Measurements from ENCODE around the gene CACNG4.

Gene CACNG4

DNA sequence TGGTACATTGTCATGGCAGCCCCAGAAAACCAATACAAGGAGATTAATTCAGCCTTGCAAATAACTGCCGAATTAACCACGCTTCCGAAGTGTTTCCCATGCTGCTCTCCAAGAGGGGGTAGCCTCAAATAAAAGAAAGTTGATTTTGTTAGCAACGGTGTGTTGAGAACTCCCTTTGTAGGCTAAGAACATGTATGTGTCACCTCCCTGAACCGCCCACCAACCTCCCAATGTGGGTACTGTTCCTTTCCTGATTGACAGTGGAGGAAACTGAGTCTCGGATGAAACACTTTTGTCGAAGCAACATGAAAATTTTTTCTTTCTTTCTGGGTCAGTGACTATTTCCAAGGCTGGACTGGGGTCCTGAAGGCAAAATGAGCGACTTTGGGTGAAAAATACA, 25.1 kb downstream of the CACNG4 start:
- Histone ChIP-seq H3K27ac (ENCODE audit: low read depth in 2 of 2, low read length in 2 of 2) (no peak overlapping the region), H3K27me3 (ENCODE audit: control insufficient read depth in 2 of 2, insufficient read depth in 2 of 2, low read length in 2 of 2) (peaks cover 3 to 7% of the 10 kb centered on the region in 2 donors)

GRCh38 chr17:66990047-66990446, 25.5 kb downstream of the CACNG4 start:
- Histone ChIP-seq H3K9me3 (ENCODE audit: control insufficient read depth in 2 of 2, low read length in 2 of 2) (no peaks in the 10 kb centered on the region), H3K9ac (ENCODE audit: low read depth in 1 of 2, low read length in 2 of 2) (no peak overlapping the region), H3K4me3 (ENCODE audit: low read length in 2 of 2) (no peak overlapping the region), H3K36me3 (ENCODE audit: control insufficient read depth in 2 of 2, insufficient read depth in 2 of 2, low read length in 2 of 2) (no peaks in the 10 kb centered on the region), H3K27me3 (ENCODE audit: control insufficient read depth in 2 of 2, insufficient read depth in 2 of 2, low read length in 2 of 2) (peaks cover 0 to 2% of the 10 kb centered on the region in 2 donors), H3K27ac (ENCODE audit: low read depth in 2 of 2, low read length in 2 of 2) (no peak overlapping the region), H3K4me1 (ENCODE audit: control insufficient read depth in 2 of 2, insufficient read depth in 2 of 2, low read length in 2 of 2) (no peaks in the 10 kb centered on the region)

More for the DNA sequence above, 25.1 kb downstream of the CACNG4 start:
- H3K9me3 ChIP-seq (ENCODE audit: control insufficient read depth in 2 of 2, low read length in 2 of 2): no peaks in the 10 kb centered on the region
- no peaks in the 10 kb centered on the region for H3K36me3 ChIP-seq (ENCODE audit: control insufficient read depth in 2 of 2, insufficient read depth in 2 of 2, low read length in 2 of 2)
- H3K4me1 ChIP-seq (ENCODE audit: control insufficient read depth in 2 of 2, insufficient read depth in 2 of 2, low read length in 2 of 2): no peaks in the 10 kb centered on the region
- H3K4me3 ChIP-seq (ENCODE audit: low read length in 2 of 2): no peak overlapping the region
- no peak overlapping the region for H3K9ac ChIP-seq (ENCODE audit: low read depth in 1 of 2, low read length in 2 of 2)

DNA sequence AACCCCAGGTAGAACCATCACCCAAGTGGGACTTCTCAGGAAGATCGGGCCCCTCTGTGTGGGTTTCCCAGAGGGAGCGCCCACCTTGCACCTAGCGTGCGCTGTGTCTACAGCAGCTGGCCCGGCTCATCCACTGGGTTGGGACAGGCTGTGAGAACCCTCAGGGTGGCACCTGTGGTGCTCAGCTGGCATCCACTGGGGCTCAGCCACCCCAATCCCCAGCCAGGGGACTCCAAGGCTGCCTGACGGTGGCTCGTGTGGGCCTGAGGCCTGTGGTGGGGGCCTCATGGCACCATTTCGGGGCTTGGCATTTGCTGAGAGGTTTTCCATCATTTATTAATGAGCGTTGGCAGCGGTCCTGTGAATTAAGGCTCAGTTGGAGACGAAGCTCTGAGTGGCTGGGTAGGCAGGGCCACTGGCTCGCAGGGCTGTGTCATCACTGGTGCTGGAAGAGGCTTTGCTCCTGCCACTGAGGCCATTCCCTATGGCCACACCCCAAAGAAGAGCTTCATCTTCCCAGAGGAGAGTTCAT, 28.5 kb downstream of the CACNG4 start:
- no peaks in the 10 kb centered on the region for H3K36me3 ChIP-seq (ENCODE audit: control insufficient read depth in 2 of 2, insufficient read depth in 2 of 2, low read length in 2 of 2)
- no peaks in the 10 kb centered on the region for H3K9me3 ChIP-seq (ENCODE audit: control insufficient read depth in 2 of 2, low read length in 2 of 2)
- no peak overlapping the region for H3K27ac ChIP-seq (ENCODE audit: low read depth in 2 of 2, low read length in 2 of 2)
- no peak overlapping the region for H3K9ac ChIP-seq (ENCODE audit: low read depth in 1 of 2, low read length in 2 of 2)
- H3K27me3 ChIP-seq (ENCODE audit: control insufficient read depth in 2 of 2, insufficient read depth in 2 of 2, low read length in 2 of 2): peaks cover 0 to under 1% of the 10 kb centered on the region in 2 donors
- no peaks in the 10 kb centered on the region for H3K4me1 ChIP-seq (ENCODE audit: control insufficient read depth in 2 of 2, insufficient read depth in 2 of 2, low read length in 2 of 2)
- no peak overlapping the region for H3K4me3 ChIP-seq (ENCODE audit: low read length in 2 of 2)

DNA sequence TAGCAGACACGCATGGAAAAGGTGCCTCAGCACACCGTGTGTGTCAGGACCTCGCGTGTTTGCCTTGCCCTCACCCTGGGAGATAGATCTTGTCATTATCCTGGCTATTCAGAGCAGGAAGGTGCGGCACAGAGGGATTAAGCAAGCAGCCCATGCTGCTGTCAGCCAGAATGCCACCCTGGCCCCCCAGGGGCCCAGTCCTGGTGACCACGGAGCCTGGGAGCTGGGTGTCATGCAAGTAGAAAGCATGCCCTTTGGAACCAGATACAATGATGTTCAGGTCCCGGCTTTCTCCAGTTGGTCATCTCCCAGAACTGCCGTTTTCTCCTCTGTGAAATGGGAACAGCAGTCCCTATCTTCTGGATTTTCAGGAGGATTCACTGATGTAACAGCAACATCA, 29.9 kb downstream of the CACNG4 start:
- H3K27ac ChIP-seq (ENCODE audit: low read depth in 2 of 2, low read length in 2 of 2): no peak overlapping the region
- no peaks in the 10 kb centered on the region for H3K4me1 ChIP-seq (ENCODE audit: control insufficient read depth in 2 of 2, insufficient read depth in 2 of 2, low read length in 2 of 2)
- no peak overlapping the region for H3K9ac ChIP-seq (ENCODE audit: low read depth in 1 of 2, low read length in 2 of 2)
- H3K9me3 ChIP-seq (ENCODE audit: control insufficient read depth in 2 of 2, low read length in 2 of 2): no peaks in the 10 kb centered on the region
- H3K4me3 ChIP-seq (ENCODE audit: low read length in 2 of 2): no peak overlapping the region
- no peaks in the 10 kb centered on the region for H3K27me3 ChIP-seq (ENCODE audit: control insufficient read depth in 2 of 2, insufficient read depth in 2 of 2, low read length in 2 of 2)
- H3K36me3 ChIP-seq (ENCODE audit: control insufficient read depth in 2 of 2, insufficient read depth in 2 of 2, low read length in 2 of 2): no peaks in the 10 kb centered on the region

DNA sequence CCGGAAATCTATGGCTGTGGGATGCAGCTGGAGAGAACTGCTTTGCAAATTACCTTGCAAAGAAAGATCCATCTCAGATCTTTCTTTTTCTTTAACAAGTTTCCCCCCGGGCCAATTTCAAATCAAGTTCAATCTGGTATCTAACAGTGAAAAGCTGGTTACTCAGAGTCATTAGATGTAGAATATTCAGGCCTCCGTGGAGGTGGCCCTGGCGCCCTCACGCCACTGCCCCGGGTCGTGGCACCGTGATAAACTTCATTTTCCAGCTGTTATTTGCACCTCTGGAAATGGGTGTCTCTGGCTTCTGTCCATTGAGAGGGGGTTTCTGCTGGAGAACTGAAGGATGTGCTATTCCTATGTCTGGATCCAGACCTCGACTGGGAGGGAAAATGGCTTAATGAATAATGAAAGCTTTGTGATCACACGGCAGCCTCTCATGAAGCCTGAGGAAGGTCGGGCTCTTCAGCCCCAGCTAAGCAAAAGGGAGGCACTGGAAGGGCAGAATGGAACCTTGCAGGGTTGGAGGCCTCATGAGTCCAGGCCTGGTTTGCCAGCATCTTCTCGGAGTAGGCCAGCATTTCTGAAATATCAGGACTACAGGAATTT, 30.5 kb downstream of the CACNG4 start:
- no peak overlapping the region for H3K4me3 ChIP-seq (ENCODE audit: low read length in 2 of 2)
- H3K27ac ChIP-seq (ENCODE audit: low read depth in 2 of 2, low read length in 2 of 2): no peak overlapping the region

GRCh38 chr17:66995944-66996343, 31.4 kb downstream of the CACNG4 start:
- Histone ChIP-seq H3K27me3 (ENCODE audit: control insufficient read depth in 2 of 2, insufficient read depth in 2 of 2, low read length in 2 of 2) (no peaks in the 10 kb centered on the region), H3K9ac (ENCODE audit: low read depth in 1 of 2, low read length in 2 of 2) (no peak overlapping the region), H3K4me1 (ENCODE audit: control insufficient read depth in 2 of 2, insufficient read depth in 2 of 2, low read length in 2 of 2) (no peaks in the 10 kb centered on the region), H3K36me3 (ENCODE audit: control insufficient read depth in 2 of 2, insufficient read depth in 2 of 2, low read length in 2 of 2) (no peaks in the 10 kb centered on the region), H3K4me3 (ENCODE audit: low read length in 2 of 2) (no peak overlapping the region), H3K27ac (ENCODE audit: low read depth in 2 of 2, low read length in 2 of 2) (no peak overlapping the region), H3K9me3 (ENCODE audit: control insufficient read depth in 2 of 2, low read length in 2 of 2) (no peaks in the 10 kb centered on the region)

More for the DNA sequence above, 30.5 kb downstream of the CACNG4 start:
- H3K9me3 ChIP-seq (ENCODE audit: control insufficient read depth in 2 of 2, low read length in 2 of 2): no peaks in the 10 kb centered on the region
- no peaks in the 10 kb centered on the region for H3K4me1 ChIP-seq (ENCODE audit: control insufficient read depth in 2 of 2, insufficient read depth in 2 of 2, low read length in 2 of 2)
- H3K9ac ChIP-seq (ENCODE audit: low read depth in 1 of 2, low read length in 2 of 2): no peak overlapping the region
- no peaks in the 10 kb centered on the region for H3K27me3 ChIP-seq (ENCODE audit: control insufficient read depth in 2 of 2, insufficient read depth in 2 of 2, low read length in 2 of 2)
- H3K36me3 ChIP-seq (ENCODE audit: control insufficient read depth in 2 of 2, insufficient read depth in 2 of 2, low read length in 2 of 2): no peaks in the 10 kb centered on the region

- H3K27ac ChIP-seq (ENCODE audit: low read depth in 2 of 2, low read length in 2 of 2): no peak overlapping the region
- no peak overlapping the region for H3K4me3 ChIP-seq (ENCODE audit: low read length in 2 of 2)
- no peaks in the 10 kb centered on the region for H3K9me3 ChIP-seq (ENCODE audit: control insufficient read depth in 2 of 2, low read length in 2 of 2)
- H3K27me3 ChIP-seq (ENCODE audit: control insufficient read depth in 2 of 2, insufficient read depth in 2 of 2, low read length in 2 of 2): peaks cover 0 to 2% of the 10 kb centered on the region in 2 donors
- no peaks in the 10 kb centered on the region for H3K4me1 ChIP-seq (ENCODE audit: control insufficient read depth in 2 of 2, insufficient read depth in 2 of 2, low read length in 2 of 2)
- no peak overlapping the region for H3K9ac ChIP-seq (ENCODE audit: low read depth in 1 of 2, low read length in 2 of 2)
- H3K36me3 ChIP-seq (ENCODE audit: control insufficient read depth in 2 of 2, insufficient read depth in 2 of 2, low read length in 2 of 2): no peaks in the 10 kb centered on the region
Measured at GRCh38 chr17:66996926-66997325, 32.4 kb downstream of the CACNG4 start.

DNA sequence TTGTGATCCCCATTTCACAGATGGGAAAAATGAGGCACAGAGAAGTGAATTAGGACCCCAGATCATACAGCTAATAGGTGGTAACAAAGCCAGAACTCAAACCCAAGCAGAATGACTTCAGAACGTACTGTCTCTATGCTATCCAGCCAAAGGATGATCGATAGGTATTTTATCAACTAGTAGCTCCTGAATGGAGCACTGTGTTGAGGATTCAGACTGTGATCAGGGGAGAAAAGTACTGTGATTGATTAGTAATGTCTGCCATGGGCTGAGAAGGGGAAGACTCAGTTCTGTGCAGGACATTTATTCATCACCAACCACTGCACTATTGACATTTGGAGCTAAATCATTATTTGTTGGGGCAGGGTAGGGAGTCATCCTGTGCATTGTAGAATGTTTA, 38.7 kb downstream of the CACNG4 start:
- Histone ChIP-seq H3K9ac (ENCODE audit: low read depth in 1 of 2, low read length in 2 of 2) (no peak overlapping the region), H3K9me3 (ENCODE audit: control insufficient read depth in 2 of 2, low read length in 2 of 2) (no peaks in the 10 kb centered on the region), H3K4me3 (ENCODE audit: low read length in 2 of 2) (no peak overlapping the region), H3K36me3 (ENCODE audit: control insufficient read depth in 2 of 2, insufficient read depth in 2 of 2, low read length in 2 of 2) (no peaks in the 10 kb centered on the region), H3K4me1 (ENCODE audit: control insufficient read depth in 2 of 2, insufficient read depth in 2 of 2, low read length in 2 of 2) (no peaks in the 10 kb centered on the region), H3K27ac (ENCODE audit: low read depth in 2 of 2, low read length in 2 of 2) (no peak overlapping the region), H3K27me3 (ENCODE audit: control insufficient read depth in 2 of 2, insufficient read depth in 2 of 2, low read length in 2 of 2) (peaks cover 0 to 4% of the 10 kb centered on the region in 2 donors)

- Histone ChIP-seq H3K27me3 (ENCODE audit: control insufficient read depth in 2 of 2, insufficient read depth in 2 of 2, low read length in 2 of 2) (peaks cover 0 to 4% of the 10 kb centered on the region in 2 donors), H3K4me3 (ENCODE audit: low read length in 2 of 2) (no peak overlapping the region)
Measured at GRCh38 chr17:67004181-67004580, 39.7 kb downstream of the CACNG4 start.

DNA sequence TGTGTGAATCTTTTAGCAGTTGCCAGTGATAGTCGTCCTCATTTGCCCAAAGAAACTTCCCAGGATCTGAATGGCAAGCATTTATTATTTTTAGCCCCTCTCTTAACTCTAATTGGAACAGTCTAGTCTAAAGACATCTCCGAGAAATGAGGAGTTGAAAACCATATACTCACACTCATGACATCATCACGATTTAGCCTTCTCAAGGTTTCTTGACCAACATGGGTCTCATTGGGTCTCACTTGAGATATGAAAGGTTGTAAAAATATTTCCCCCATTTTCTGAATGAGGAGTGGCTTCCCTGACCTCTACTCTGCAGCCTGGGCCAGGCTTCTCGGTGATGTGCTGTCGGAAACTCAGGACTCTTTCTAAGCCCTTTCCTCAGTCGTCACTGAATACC, 42.8 kb downstream of the CACNG4 start:
- Histone ChIP-seq H3K27ac (ENCODE audit: low read depth in 2 of 2, low read length in 2 of 2) (no peak overlapping the region), H3K4me3 (ENCODE audit: low read length in 2 of 2) (no peak overlapping the region), H3K4me1 (ENCODE audit: control insufficient read depth in 2 of 2, insufficient read depth in 2 of 2, low read length in 2 of 2) (no peaks in the 10 kb centered on the region), H3K9me3 (ENCODE audit: control insufficient read depth in 2 of 2, low read length in 2 of 2) (no peaks in the 10 kb centered on the region), H3K36me3 (ENCODE audit: control insufficient read depth in 2 of 2, insufficient read depth in 2 of 2, low read length in 2 of 2) (no peaks in the 10 kb centered on the region), H3K9ac (ENCODE audit: low read depth in 1 of 2, low read length in 2 of 2) (no peak overlapping the region), H3K27me3 (ENCODE audit: control insufficient read depth in 2 of 2, insufficient read depth in 2 of 2, low read length in 2 of 2) (peaks cover 0 to 2% of the 10 kb centered on the region in 2 donors)

More at GRCh38 chr17:67004181-67004580, 39.7 kb downstream of the CACNG4 start:
- Histone ChIP-seq H3K27ac (ENCODE audit: low read depth in 2 of 2, low read length in 2 of 2) (no peak overlapping the region), H3K9me3 (ENCODE audit: control insufficient read depth in 2 of 2, low read length in 2 of 2) (no peaks in the 10 kb centered on the region), H3K4me1 (ENCODE audit: control insufficient read depth in 2 of 2, insufficient read depth in 2 of 2, low read length in 2 of 2) (no peaks in the 10 kb centered on the region), H3K9ac (ENCODE audit: low read depth in 1 of 2, low read length in 2 of 2) (no peak overlapping the region), H3K36me3 (ENCODE audit: control insufficient read depth in 2 of 2, insufficient read depth in 2 of 2, low read length in 2 of 2) (no peaks in the 10 kb centered on the region)

All from mucosa of rectum (tissue), 2 donors.